K562 (cell line): Measurements from ENCODE around the gene SERGEF. TPM values are rescaled to one million over a fixed set of nuclear protein-coding genes. Genes with fewer than 3 reads are reported as not detected.

Source experiments
- ATAC-seq: fragments of 200-7000 bp; cut with Tn5 transposase; 3 replicates; pipeline ENCODE4 v1.9.1; 2020; ENCODE audit warnings: moderate library complexity
- BruUV-seq: library from RNA; stranded (reverse); fragments of 400-500 nt; replicated peaks from 2 replicates; lab custom pipeline; 2021; lab: Mats Ljungman, UMichigan
- CTCF ChIA-PET: fragments of 300-600 bp; formaldehyde crosslinking; extraction: SDS; loops from one replicate; lab custom pipeline; 2021; ENCODE audit warnings: low intra/inter-chr PET ratio; lab: Yijun Ruan, JAX
- POLR2A ChIA-PET: fragments of 300-600, 350-650 bp; sonication (Branson Sonifier 250); formaldehyde crosslinking; extraction: SDS; loops from one replicate; lab custom pipeline; 2021; ENCODE audit warnings: antibody characterized with exemption, inconsistent platforms; lab: Yijun Ruan, JAX
- DNase-seq, 4 experiments: peaks; one replicate each; pipeline versions ENCODE4 v3.0.0 to v3.0.0-alpha.2; 2011 to 2018; ENCODE audit warnings: low spot score in 3 of 4, mixed read lengths in 3 of 4; ENCODE audit errors: extremely low read depth in 1 of 4
- FAIRE-seq: peaks from 2 replicates; lab custom pipeline; 2011; peaks lifted over from hg19 to GRCh38; lab: Jason Lieb, UNC
- H2AFZ ChIP-seq: 2 replicates; pipeline ENCODE4 v1.6.0; 2011; ENCODE audit warnings: low read depth, low read length, control low read depth, inconsistent platforms
- H3K27ac ChIP-seq: fragments of 200-600 bp; 3 replicates; pipeline ENCODE4 v1.8.0; 2011; ENCODE audit warnings: low read depth, mild to moderate bottlenecking, control low read depth, inconsistent platforms, low read length, moderate library complexity, mixed read lengths; ENCODE audit errors: extremely low read depth
- H3K27me3 ChIP-seq, 2 experiments: fragments of 300-600 bp in 1 of 2; 2 replicates in 1 of 2; 3 replicates in 1 of 2; pipeline versions ENCODE4 v1.6.0 to v1.8.0; 2011; ENCODE audit warnings: inconsistent platforms in 2 of 2, low read length in 2 of 2, mild to moderate bottlenecking in 1 of 2, mixed read lengths in 1 of 2, moderate library complexity in 1 of 2; ENCODE audit not compliant: control insufficient read depth in 2 of 2, insufficient read depth in 2 of 2
- H3K36me3 ChIP-seq: fragments of 300-600 bp; 3 replicates; pipeline ENCODE4 v1.8.0; 2011; ENCODE audit warnings: mild to moderate bottlenecking, low read length, inconsistent platforms; ENCODE audit not compliant: control insufficient read depth, insufficient read depth
- H3K4me1 ChIP-seq, 2 experiments: fragments of 200-600 bp in 1 of 2; replicated peaks in 1 of 2; 2 replicates in 1 of 2; 3 replicates in 1 of 2; pipeline versions ENCODE4 v1.5.1 to v1.8.0; 2011; ENCODE audit warnings: inconsistent platforms in 2 of 2, low read length in 2 of 2, mild to moderate bottlenecking in 1 of 2, mixed read lengths in 1 of 2, moderate library complexity in 1 of 2; ENCODE audit not compliant: control insufficient read depth in 2 of 2, insufficient read depth in 2 of 2
- H3K4me2 ChIP-seq: 2 replicates; pipeline ENCODE4 v1.6.1; 2011; ENCODE audit warnings: low read length, control low read depth, inconsistent platforms, mixed read lengths; ENCODE audit not compliant: insufficient read depth
- H3K4me3 ChIP-seq: fragments of 200-600 bp; sonication (generic), shearing (Covaris generic); 2 replicates; pipeline ENCODE4 v1.5.1; 2016; ENCODE audit warnings: control low read depth, inconsistent platforms
- H3K79me2 ChIP-seq: fragments of 200-600 bp; 3 replicates; pipeline ENCODE4 v1.8.0; 2011; ENCODE audit warnings: low read length, inconsistent platforms; ENCODE audit not compliant: control insufficient read depth, insufficient read depth
- H3K9ac ChIP-seq, 2 experiments: 2 replicates each; pipeline versions ENCODE4 v1.6.0 to v1.6.1; 2011; ENCODE audit warnings: low read depth in 2 of 2, low read length in 2 of 2, control low read depth in 1 of 2, inconsistent platforms in 1 of 2, mild to moderate bottlenecking in 1 of 2, mixed read lengths in 1 of 2; ENCODE audit not compliant: insufficient read depth in 1 of 2
- H3K9me1 ChIP-seq: one replicate; pipeline ENCODE4 v1.6.0; 2011; ENCODE audit warnings: inconsistent platforms, mild to moderate bottlenecking, low read length, moderate library complexity; ENCODE audit not compliant: control insufficient read depth, insufficient read depth
- H3K9me3 ChIP-seq: replicated peaks from 2 replicates; pipeline ENCODE4 v1.5.1; 2011; ENCODE audit warnings: low read depth, low read length, inconsistent platforms; ENCODE audit not compliant: control insufficient read depth, insufficient read depth
- H4K20me1 ChIP-seq: replicated peaks from 2 replicates; pipeline ENCODE4 v1.6.1; 2011; ENCODE audit warnings: low read length, inconsistent platforms, mixed read lengths; ENCODE audit not compliant: control insufficient read depth, insufficient read depth
- CCNT2 ChIP-seq: IDR thresholded peaks from 2 replicates; pipeline ENCODE4 v1.6.1; 2011; ENCODE audit warnings: borderline replicate concordance, low read depth, mild to moderate bottlenecking, moderate library complexity, mixed read lengths, low read length; ENCODE audit not compliant: insufficient read length; ENCODE audit errors: extremely low read depth
- COPS2 ChIP-seq: fragments of 450-650 bp; conservative IDR thresholded peaks from 2 replicates; pipeline ENCODE4 v1.6.1; 2016; ENCODE audit warnings: mild to moderate bottlenecking, moderate library complexity
- HNRNPUL1 ChIP-seq: fragments of 200-400 bp; formaldehyde crosslinking; IDR thresholded peaks from 2 replicates; pipeline ENCODE4 v1.6.1; 2017; ENCODE audit warnings: low read length
- JUNB ChIP-seq: fragments of 450-650 bp; formaldehyde crosslinking; conservative IDR thresholded peaks from 2 replicates; pipeline ENCODE4 v1.4.0; 2020; ENCODE audit warnings: mild to moderate bottlenecking
- L3MBTL2 ChIP-seq: fragments of 450-650 bp; IDR thresholded peaks from 2 replicates; pipeline ENCODE4 v1.6.1; 2016; ENCODE audit warnings: mild to moderate bottlenecking, moderate library complexity
- NR1H2 ChIP-seq: sonication (generic); formaldehyde crosslinking; IDR thresholded peaks from 2 replicates; pipeline ENCODE4 v1.4.0; 2020; ENCODE audit warnings: mild to moderate bottlenecking, missing genetic modification reagents
- SIN3B ChIP-seq: fragments of 450-650 bp; IDR thresholded peaks from 2 replicates; pipeline ENCODE4 v1.6.1; 2017; ENCODE audit warnings: low read depth, mild to moderate bottlenecking, moderate library complexity
- TBL1XR1 ChIP-seq, 2 experiments: IDR thresholded peaks; 2 replicates each; pipeline ENCODE4 v1.6.1; 2012; ENCODE audit warnings: improper control_type of control experiment in 2 of 2, low read length in 2 of 2, mild to moderate bottlenecking in 1 of 2
- TEAD4 ChIP-seq, 2 experiments: sonication (generic) in 1 of 2; formaldehyde crosslinking in 1 of 2; IDR thresholded peaks; 2 replicates each; pipeline versions ENCODE4 v1.6.1 to v1.8.0; 2012 to 2022; ENCODE audit warnings: borderline replicate concordance in 1 of 2, inconsistent platforms in 1 of 2, low read length in 1 of 2, mild to moderate bottlenecking in 1 of 2, missing genetic modification reagents in 1 of 2
- TRIM28 ChIP-seq: fragments of 450-650 bp; IDR thresholded peaks from 2 replicates; pipeline ENCODE4 v1.6.1; 2017
- ZNF212 ChIP-seq: fragments of 450-650 bp; formaldehyde crosslinking; IDR thresholded peaks from 2 replicates; pipeline ENCODE4 v1.4.0; 2020; ENCODE audit warnings: mild to moderate bottlenecking
- ZNF23 ChIP-seq: fragments of 250-450 bp; sonication (Bioruptor Pico); IDR thresholded peaks from 2 replicates; pipeline ENCODE4 v1.4.0; 2020; ENCODE audit warnings: mild to moderate bottlenecking
- ZNF384 ChIP-seq: IDR thresholded peaks from 2 replicates; pipeline ENCODE4 v1.6.1; 2012; ENCODE audit warnings: low read depth, low read length, improper control_type of control experiment
- ZNF561 ChIP-seq: fragments of 450-650 bp; formaldehyde crosslinking; conservative IDR thresholded peaks from 2 replicates; pipeline ENCODE4 v1.4.0; 2020; ENCODE audit warnings: mild to moderate bottlenecking, moderate library complexity
- ZNF695 ChIP-seq: fragments of 450-650 bp; formaldehyde crosslinking; IDR thresholded peaks from 2 replicates; pipeline ENCODE4 v1.4.0; 2020; ENCODE audit warnings: mild to moderate bottlenecking, moderate library complexity
- ZNF764 ChIP-seq: fragments of 250-450 bp; sonication (Bioruptor Pico); IDR thresholded peaks from 2 replicates; pipeline ENCODE4 v1.4.0; 2020; ENCODE audit warnings: low read depth, mild to moderate bottlenecking, moderate library complexity
- WGBS: fragments of 100-300 bp; shearing (Covaris generic); methylation state at CpG from one replicate; pipeline ENCODE4 v1.1.6; 2016; ENCODE audit warnings: low coverage, mixed read lengths; ENCODE audit not compliant: insufficient coverage; ENCODE audit errors: missing lambda C conversion rate; 5-methylcytosine and 5-hydroxymethylcytosine counted together
- in situ Hi-C: fragments of 300-500 bp; cut with MboI; formaldehyde crosslinking; loops from 4 replicates; pipeline ENCODE4 v1.15.0; 2018; ENCODE audit warnings: inconsistent platforms, mixed read lengths
- intact Hi-C: fragments of 100-400 bp; cut with micrococcal nuclease; formaldehyde crosslinking; loops from 2 replicates; pipeline ENCODE4 v1.14.2; 2022
- polyA plus RNA-seq, 8 experiments: library from polyadenylated mRNA; depleted of rRNA in 4 of 8; stranded (reverse) in 5 of 8; unstranded in 3 of 8; fragments of >200 nt; fragmentation: Nextera tagmentation in 2 of 8; fragmentation: Illumina TruSeq in 1 of 8; extraction: Ambion mirVana in 2 of 8; extraction: Trizol in 1 of 8; gene quantifications; 2 replicates each; pipeline versions ENCODE4 v1.2.1 to v1.2.3, GENCODE V29; 2011 to 2014; ENCODE audit warnings: inconsistent platforms in 1 of 8, missing spikeins in 1 of 8
- total RNA-seq, 7 experiments: library from RNA; depleted of rRNA in 6 of 7; stranded (reverse); fragments of >200 nt in 6 of 7; fragmentation: Illumina TruSeq in 2 of 7; extraction: Trizol in 2 of 7; gene quantifications; 2 replicates each; pipeline versions ENCODE4 v1.2.1 to v1.2.3, GENCODE V29; 2011 to 2021; ENCODE audit warnings: low replicate concordance in 1 of 7
- TF ChIP-seq, protein P1 (sequence below): sonication (generic); formaldehyde crosslinking; IDR thresholded peaks from 2 replicates; pipeline ENCODE4 v1.8.0; 2022; ENCODE audit warnings: mild to moderate bottlenecking, missing genetic modification reagents
- TF ChIP-seq, protein P2 (sequence below): sonication (generic); formaldehyde crosslinking; IDR thresholded peaks from 2 replicates; pipeline ENCODE4 v1.8.0; 2022; ENCODE audit warnings: mild to moderate bottlenecking, missing genetic modification reagents, borderline replicate concordance
- TF ChIP-seq, protein P3 (sequence below), 2 experiments: fragments of 450-650 bp in 1 of 2; sonication (generic) in 1 of 2; formaldehyde crosslinking in 1 of 2; IDR thresholded peaks in 1 of 2; conservative IDR thresholded peaks in 1 of 2; 2 replicates each; pipeline versions ENCODE4 v1.6.1 to v1.8.1; 2016 to 2023; ENCODE audit warnings: mild to moderate bottlenecking in 2 of 2, moderate library complexity in 2 of 2, inconsistent platforms in 1 of 2, missing genetic modification reagents in 1 of 2

SERGEF gene
- total and polyA plus RNA-seq, 9 of the 15 experiments (the other 6 are each of a cell fraction or from before 2014, with no cell fraction given): 10.2 to 28.0 (median 19.9) TPM

DNA sequence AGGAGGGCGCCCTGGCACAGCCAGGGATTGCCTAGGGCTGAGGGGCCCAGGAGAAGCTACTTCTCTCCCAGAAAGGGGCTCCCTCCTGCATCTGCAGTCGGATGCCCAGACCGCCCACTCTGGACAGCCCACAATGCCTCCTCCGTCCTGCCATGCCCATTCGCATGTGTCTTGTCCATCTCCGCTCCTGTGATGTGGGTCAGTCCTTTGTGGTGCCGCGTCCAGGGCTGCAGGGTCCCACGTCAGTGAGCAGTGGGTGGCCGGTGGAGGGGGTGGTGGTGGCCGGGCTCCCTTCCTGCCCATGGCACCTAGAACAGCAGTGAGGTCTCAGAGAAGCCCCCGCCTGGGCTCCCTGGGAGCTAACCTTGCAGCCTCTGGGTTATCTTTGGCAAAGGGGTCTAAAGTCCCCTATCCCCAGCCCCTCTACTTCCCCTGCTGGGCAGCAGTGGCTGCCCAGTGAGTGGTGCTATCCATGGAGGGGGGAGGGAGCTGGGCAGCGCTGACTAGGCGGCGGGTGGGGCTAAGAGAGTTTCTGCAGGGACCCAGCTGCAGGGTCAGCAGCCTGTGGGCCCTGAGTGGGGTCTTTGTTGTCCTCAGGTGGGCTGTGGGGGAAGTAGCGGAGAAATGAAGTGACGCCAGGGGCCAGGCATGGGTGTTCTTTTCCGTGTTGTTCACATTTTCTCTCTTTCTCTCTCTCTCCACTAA lies 237.2 kb downstream of the SERGEF start:
- Histone ChIP-seq H3K9ac (no peak overlapping the region), H3K4me1 (peaks cover 0 to 8% of the 10 kb centered on the region in 2 experiments; a peak in 1 of 5 replicates), H3K4me3 (no peak overlapping the region), H3K4me2 (no peak overlapping the region), H3K9me1 (no peaks in the 10 kb centered on the region), H4K20me1 (peaks cover 10% of the 10 kb centered on the region; the same call in 1 of the 2 replicates), H3K36me3 (no peaks in the 10 kb centered on the region), H3K79me2 (no peaks in the 10 kb centered on the region), H3K27ac (no peak overlapping the region), H3K27me3 (peaks cover 29 to 75% of the 10 kb centered on the region in 2 experiments; a peak in 4 of 5 replicates), H2AFZ (no peak overlapping the region), H3K9me3 (no peaks in the 10 kb centered on the region)
- in situ Hi-C loops: no loop called here
- intact Hi-C loops: no loop called here
- WGBS: 3% methylated on average over 13 of the region's 18 CpGs
- ChIA-PET CTCF (interaction anchor here (0.6 kb wide), 1 partner anchor 9 kb away, joined by 4 read pairs; no protein-coding TSS in a partner anchor), POLR2A (no interaction called here)
- FAIRE-seq: no peak
- BruUV-seq: no TSS peak
- no peak for ATAC-seq
- no peak for DNase-seq
- no peak for TF ChIP-seq ZNF23
- TF ChIP-seq ZNF561: no peak
- TF ChIP-seq HNRNPUL1: no peak
- no peak for TF ChIP-seq ZNF384
- no peak for TF ChIP-seq ZNF212
- TF ChIP-seq TRIM28: no peak
- TF ChIP-seq NR1H2 (CRISPR knock-in tag): no peak
- TF ChIP-seq CCNT2: no peak
- TF ChIP-seq JUNB (CRISPR knock-in tag): no peak
- TF ChIP-seq SIN3B: no peak
- TF ChIP-seq L3MBTL2: no peak
- TF ChIP-seq ZNF695 (CRISPR knock-in tag): no peak
- TF ChIP-seq, protein P1, sequence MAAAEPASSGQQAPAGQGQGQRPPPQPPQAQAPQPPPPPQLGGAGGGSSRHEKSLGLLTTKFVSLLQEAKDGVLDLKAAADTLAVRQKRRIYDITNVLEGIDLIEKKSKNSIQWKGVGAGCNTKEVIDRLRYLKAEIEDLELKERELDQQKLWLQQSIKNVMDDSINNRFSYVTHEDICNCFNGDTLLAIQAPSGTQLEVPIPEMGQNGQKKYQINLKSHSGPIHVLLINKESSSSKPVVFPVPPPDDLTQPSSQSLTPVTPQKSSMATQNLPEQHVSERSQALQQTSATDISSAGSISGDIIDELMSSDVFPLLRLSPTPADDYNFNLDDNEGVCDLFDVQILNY (CRISPR knock-in tag): no peak
- no peak for TF ChIP-seq TEAD4 (IDR thresholded peaks at IDR 0.05; ENCODE audit: low read length)
- no peak for TF ChIP-seq TEAD4 (CRISPR knock-in tag; IDR thresholded peaks at IDR 0.05; ENCODE audit: borderline replicate concordance)
- TF ChIP-seq, protein P2, sequence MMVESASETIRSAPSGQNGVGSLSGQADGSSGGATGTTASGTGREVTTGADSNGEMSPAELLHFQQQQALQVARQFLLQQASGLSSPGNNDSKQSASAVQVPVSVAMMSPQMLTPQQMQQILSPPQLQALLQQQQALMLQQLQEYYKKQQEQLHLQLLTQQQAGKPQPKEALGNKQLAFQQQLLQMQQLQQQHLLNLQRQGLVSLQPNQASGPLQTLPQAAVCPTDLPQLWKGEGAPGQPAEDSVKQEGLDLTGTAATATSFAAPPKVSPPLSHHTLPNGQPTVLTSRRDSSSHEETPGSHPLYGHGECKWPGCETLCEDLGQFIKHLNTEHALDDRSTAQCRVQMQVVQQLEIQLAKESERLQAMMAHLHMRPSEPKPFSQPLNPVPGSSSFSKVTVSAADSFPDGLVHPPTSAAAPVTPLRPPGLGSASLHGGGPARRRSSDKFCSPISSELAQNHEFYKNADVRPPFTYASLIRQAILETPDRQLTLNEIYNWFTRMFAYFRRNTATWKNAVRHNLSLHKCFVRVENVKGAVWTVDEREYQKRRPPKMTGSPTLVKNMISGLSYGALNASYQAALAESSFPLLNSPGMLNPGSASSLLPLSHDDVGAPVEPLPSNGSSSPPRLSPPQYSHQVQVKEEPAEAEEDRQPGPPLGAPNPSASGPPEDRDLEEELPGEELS (CRISPR knock-in tag): no peak
- no peak for TF ChIP-seq ZNF764
- no peak for TF ChIP-seq TBL1XR1 (IDR thresholded peaks at IDR 0.05; ENCODE audit: low read length in 2 of 2)
- TF ChIP-seq COPS2: no peak
- TF ChIP-seq, protein P3, sequence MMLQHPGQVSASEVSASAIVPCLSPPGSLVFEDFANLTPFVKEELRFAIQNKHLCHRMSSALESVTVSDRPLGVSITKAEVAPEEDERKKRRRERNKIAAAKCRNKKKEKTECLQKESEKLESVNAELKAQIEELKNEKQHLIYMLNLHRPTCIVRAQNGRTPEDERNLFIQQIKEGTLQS (IDR thresholded peaks at IDR 0.05): no peak
- TF ChIP-seq, protein P3 (CRISPR knock-in tag; conservative IDR thresholded peaks at IDR 0.05): no peak
